GM21423 (cell line): Measurements from ENCODE around the gene CDC42BPA.

Source experiments
- ATAC-seq: cut with Tn5 transposase; IDR thresholded peaks from one replicate; pipeline ENCODE4 v1.9.1; 2021; ENCODE audit warnings: mild to moderate bottlenecking, moderate library complexity; ENCODE audit not compliant: unreplicated experiment

The CDC42BPA gene

DNA sequence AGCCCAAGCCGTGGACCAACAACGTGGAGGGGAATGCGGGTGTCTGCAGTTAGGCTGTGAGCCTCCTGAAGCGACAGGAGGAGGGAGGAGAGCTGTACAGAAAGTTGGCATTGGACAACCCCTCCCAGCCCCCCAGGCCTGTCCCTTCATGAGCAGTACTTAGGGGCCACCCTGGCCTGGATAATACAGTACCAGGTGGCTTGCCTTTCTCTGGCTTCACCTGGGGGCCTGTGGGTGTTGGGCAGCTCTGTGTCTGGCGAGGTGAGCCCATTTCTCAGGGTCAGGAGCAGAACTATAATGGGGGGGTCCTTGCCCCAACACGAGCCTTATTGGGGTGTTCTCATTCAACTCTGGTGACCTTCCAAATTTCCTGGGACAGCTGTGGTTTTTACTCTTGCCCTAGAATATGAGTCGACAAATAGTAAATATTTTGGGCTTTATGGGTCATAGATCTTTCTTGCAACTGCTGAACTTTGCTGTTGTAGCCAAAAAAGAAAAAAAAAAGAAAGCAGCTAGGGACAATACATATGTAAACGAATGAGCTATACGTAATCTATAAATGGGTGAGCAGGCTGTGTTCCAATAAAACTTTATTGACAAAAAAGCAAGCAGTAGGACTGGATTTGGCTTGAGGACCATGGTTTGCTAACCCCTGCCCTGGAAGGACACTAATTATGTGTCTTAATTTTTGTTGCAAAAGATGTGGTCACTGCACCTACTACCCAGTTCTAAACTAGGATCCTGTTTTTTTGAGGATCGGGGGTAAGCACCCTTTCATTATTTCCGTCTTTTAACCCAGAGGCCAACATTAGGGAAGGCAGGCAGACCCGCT, 366.8 kb downstream of the CDC42BPA start:
- ATAC-seq, result no peak

DNA sequence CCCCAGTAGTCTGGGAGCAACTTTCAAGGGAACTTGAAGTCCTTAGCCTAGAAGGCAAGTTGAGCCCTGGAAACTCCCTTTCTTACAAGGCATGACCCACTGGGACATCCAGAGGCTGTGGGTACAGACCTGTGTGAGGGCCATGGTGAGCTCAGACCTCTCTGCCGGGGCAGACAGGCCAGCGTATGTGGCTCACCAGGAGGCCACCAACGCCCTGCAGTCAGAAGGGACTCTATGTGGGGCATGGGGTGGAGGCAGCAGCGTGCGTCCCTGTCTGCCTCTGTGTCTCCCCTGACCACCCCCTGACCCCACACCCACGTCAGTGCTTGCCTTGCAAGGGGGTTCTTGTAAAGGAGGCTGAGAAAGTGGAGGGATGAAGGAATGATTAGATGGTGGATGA, 367.4 kb downstream of the CDC42BPA start:
- ATAC-seq, result no peak

DNA sequence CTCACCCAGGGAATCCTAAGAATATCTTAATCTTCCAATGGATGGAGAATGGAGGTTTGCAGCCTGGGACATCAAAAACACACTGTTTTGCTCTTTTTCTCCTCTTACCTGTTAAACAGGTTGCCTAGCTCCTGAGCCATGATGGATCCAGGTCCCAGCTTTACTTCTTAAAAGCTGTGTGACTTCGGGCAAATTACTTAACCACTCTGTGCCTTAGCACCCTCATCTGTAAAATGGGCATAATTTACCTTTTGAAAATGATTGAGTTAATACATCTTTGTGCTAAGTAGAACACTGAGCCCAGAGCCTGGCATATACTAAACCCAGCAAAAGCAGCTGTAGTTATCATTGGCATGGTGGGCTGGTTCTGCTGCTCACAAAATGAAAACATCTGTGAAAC, 368.0 kb downstream of the CDC42BPA start:
- no peak for ATAC-seq

DNA sequence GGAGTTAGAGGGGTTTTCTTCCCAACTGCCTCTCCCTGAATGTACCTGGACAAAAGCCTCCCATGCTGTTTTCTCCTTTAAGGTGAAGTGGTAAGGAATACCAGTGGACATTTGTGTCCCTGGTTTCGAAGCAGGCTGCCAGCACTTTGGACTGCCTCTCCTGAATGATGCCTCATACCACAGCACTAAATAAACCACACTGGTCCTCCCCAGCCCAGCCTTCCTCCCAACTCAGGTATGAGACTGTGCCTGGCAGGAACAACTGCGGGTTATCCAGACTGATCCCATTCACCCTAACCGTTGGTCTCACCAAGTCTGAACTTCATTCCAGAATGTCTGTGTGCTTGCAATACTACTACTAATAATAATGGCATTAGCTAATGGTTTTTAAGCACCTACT, 368.9 kb downstream of the CDC42BPA start:
- ATAC-seq, result no peak

DNA sequence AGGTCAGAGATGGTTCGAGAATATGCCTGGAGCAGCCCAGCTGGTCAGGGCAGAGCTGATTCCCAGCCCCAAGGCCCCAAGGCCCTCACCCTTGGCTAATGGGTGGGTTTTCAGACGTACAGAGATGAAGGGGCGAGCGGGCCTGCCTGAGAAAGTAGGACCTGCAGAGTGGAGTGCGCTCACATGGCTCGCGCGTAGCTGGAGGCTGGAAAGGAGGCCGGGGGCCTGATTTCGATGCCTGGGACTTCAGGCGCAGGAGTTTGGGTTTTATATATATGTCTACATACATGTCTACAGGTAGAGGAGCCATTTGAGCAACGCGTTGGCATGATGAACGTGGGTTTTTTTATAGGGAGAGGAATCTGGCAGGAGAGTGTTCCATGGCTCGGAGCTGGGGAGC, 369.3 kb downstream of the CDC42BPA start:
- no peak for ATAC-seq

DNA sequence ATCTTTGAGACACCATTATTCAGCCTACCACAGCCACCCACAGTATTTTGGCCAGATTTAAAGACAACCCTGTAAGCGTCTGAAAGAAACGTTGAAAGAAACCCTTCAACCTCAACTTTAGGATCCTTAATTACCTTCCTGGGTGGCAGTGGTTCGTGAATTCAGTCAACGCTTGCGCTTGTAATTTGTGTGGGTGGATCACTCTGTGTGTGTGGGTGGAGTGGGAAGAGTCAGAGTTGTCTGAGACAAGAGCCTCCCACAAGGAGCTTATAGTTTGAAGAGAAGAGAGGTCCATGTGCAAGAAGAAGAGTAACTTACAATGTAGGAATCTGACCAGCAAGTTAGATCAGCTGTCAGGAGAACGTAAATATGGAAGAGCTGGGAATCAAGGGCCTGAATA, 369.8 kb downstream of the CDC42BPA start:
- no peak for ATAC-seq

DNA sequence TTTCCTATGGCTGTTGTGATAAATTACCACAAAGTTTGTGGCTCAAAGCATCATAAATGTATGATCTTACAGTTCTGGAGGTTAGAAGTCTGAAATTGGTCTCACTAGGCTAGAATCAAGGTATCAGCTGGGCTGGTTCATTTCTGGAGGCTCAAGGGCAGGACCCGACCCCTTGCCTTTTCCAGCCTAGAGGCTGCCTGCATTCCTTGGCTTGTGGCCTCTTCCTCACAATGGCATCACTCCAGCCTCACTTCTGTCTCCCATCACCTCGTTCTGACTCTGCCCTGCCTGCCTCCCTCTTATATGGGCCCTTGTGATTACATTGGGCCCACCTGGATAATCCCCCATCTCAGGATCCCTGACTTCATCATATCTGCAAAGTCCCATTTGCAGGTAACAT, 370.2 kb downstream of the CDC42BPA start:
- no peak for ATAC-seq

DNA sequence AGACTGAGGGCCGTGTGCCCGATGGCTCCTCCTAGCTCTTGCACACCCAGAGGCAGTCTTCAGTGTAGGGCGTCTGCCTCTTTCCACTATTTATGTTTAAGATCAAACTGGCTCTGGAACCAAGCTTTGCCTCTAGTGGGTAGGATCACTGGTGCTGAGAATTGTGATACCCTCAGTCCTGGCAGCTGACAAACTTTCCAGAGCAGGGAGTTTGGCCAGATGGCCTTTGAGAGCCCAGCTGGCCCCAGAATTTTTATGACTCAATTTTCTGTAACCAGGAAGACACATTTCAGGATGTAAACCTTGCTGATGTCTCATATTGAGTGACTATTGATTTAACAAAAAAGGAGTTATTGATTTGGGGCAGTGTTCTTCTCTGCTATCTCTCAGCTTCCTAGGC, 371.5 kb downstream of the CDC42BPA start:
- ATAC-seq, result no peak

DNA sequence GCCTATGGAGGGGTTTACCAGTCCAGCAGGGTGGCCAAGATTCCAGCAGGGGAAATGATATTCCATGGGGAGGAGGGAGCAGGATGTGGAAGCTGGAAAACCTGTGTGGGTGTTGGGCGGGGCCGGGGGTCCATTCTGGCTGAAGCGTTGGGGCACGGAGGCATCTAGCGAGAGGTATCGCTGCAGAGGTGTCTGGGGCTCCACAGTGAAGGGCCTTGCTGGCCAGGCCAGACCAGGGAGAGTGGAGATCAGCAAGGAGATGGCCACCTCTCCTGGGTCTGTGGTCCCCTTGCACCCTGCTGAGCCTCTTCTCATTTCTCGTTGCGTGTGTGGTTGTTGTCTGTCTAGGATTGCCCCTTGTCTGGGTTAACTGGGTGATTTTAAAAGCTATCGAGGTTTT, 372.0 kb downstream of the CDC42BPA start:
- ATAC-seq, result no peak

DNA sequence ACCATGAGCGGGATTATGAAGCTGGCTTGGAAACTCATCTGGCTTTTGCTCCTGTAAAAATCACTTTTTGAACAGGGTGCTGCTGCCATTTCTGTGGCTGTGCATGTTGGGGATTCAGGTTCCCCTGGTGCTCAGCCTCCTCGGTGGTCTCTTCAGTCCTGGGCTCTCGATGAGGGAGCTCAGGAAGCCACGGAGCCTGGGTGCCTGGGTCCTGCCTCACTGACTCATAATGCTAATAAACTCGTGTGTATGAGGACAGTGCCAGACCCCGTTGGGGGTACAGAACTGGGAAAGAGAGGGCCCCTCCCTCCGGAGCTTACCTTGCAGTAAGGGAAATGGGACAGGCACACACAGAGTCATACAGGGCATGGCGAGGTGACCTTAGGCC, 372.4 kb downstream of the CDC42BPA start:
- ATAC-seq, result no peak

DNA sequence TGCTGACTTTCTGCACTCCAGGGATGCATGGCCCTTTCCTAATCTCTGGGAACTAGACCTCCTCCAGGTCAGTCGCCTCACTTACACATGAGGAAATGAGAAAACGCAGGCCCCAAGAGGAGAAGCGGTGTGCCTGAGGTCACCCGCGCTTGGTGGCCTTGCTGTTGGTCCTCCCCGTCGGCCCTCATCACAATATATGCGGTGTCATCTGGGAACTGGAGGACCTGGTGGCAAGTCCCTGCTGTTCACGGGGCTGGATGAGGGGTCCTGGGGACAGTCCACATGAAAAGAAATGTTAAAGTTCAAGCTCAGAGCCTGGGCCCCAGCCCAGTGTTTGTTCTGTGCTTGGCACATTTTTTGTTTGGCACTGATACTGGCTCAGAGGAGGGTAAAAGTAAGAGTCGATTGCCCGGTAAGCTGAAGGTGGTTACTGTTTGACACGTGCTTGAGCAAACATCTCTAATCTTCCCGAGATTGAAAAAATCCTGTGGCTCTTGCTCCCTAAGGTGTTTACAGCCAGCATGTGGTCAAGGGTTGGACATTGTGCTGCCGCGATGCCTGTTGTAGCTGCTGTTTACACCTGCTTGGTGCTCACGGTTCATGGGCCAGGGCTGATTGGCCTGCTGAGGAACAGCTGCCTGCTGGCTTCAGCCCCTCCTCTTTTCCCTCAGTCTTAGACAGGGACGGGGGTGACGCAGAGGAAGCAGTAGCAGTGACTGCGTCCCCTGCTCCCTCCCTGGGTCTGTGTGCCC, 373.0 kb downstream of the CDC42BPA start:
- no peak for ATAC-seq

DNA sequence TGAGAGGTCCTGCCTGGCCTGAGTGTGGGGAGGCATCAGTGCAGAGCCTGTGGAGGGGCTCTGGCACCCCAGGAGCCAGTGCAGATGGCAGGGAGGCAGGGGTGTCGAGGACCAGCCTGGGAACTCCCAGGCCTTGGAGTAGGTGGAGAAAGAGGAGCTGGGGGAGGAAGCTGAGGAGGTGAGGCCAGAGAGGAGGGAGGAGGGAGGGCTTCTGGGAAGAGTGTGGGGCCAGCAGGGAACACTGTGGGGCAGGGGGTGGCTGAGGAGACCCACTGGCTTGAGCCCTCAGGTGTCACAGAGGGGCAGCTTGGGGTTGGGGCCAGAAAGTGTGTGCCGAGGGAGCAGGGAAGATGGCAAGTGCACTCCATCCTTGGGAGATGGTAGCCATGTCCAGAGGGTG, 374.4 kb downstream of the CDC42BPA start:
- no peak for ATAC-seq

DNA sequence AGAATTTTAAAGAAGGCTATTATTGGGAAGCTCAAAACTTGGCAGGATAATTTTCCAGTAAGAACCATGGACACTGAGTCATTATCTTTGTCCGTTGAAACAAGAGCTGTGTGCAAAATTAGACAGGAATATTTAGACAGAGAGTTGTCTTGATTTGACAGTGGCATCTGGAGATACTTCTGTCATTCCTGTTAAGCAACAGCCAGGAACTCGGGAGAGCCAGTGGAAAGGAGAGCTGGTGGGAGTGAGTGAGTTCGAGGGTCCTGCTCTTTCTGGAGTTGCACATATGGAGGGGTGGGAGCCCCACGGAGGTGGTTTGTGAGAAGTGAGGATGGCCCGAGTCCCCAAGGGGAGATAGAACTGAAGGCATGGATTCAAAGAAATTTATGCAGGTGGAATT, 375.1 kb downstream of the CDC42BPA start:
- ATAC-seq, result no peak

DNA sequence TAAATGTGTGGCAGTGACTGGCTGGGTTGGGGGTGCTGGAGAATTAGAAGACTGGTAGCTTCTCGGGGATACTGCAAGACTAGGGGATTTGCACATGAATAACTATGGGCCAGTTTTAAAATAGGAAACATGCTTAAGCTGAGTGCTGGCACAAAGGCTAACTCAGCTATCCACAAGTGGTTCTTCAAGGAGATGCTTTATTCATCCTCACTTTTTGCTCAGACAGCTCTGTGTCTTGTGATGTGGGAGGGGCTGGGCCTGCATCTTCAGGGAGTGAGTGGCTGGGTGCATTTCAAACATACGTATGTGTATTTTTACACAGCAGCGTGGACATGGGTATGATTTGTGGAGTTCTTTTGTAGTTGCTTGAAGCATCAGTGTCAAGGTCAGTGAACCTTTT, 375.9 kb downstream of the CDC42BPA start:
- no peak for ATAC-seq

DNA sequence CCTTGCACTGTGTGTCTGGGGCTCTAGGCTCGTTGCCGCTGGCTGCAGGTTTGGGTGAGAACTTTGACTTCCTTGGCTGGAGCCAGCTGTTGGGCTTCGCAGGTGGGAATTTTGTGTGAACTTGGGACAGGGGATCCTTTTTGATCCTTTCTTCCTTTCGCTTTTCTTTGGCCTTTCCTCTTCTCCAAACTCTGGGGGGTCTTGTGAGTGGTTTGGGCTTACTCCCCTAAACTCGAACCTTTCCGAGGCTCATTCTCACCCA, 377.6 kb downstream of the CDC42BPA start:
- ATAC-seq, result no peak

DNA sequence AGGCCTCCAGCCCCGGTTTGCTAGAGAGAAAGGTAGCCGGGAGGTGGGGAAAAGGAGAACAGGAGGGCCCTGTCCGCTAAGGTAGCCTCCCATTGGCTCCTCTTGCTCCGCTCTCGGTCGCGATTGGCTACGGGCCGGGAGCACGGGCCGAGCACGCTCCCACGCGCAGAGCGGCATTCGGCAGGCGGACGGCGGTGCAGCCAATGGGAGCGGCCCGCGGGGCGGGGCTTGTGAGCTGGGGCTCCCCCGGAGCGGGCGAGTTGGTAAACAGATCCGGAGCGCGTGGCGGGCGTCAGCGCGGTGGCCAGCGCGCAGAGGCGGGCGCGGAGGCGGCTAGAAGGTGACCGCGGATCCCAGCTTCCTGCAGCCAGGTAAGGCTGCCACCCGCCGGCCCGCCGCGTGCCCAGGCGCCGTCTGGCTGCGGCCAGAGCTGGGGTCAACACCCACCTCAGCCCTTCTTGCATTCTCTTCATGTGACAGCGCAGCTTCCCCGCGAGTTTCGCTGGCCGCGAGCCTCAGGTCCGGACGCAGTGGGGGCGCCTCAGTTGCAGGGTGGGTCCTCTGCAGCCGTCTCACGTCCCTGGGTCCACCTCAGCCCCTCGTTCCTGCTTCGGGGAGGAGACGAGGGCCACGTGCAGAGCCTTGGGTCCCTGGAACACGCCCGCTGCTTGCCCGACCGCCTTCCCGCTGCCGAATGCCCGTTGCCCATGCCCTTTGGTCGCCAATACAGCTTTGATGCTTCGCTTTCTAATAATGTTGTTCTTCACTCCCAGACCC, 378.1 kb downstream of the CDC42BPA start, which contains the start of gene COQ8A:
Gene COQ8A, plus strand, starts transcription at position 266 of the 777 bp plus-strand sequence. CDS start 21,092 bp downstream, outside the sequence.
- ATAC-seq, result peak; percentile 93
